Forelimb muscle (tissue), 1 donor: ENCODE measurements around the gene LILRB4. TPM values are rescaled to one million over a fixed set of nuclear protein-coding genes. Genes with fewer than 3 reads are reported as not detected.
"Not testable (repeated sequence)": the region's sequence is repeated elsewhere in the genome, so short reads cannot be mapped to it uniquely, and the experiment has no call there.

Source experiments
- DNase-seq: peaks from one replicate; pipeline ENCODE4 v3.0.0-alpha.2; 2013; ENCODE audit warnings: low read depth
- polyA plus RNA-seq: library from polyadenylated mRNA; unstranded; fragments of 120-200 nt; gene quantifications from one replicate; pipeline ENCODE4 v1.2.1, GENCODE V29; 2013; ENCODE audit not compliant: insufficient read length

Gene LILRB4
- 0.63 TPM for polyA plus RNA-seq

DNA sequence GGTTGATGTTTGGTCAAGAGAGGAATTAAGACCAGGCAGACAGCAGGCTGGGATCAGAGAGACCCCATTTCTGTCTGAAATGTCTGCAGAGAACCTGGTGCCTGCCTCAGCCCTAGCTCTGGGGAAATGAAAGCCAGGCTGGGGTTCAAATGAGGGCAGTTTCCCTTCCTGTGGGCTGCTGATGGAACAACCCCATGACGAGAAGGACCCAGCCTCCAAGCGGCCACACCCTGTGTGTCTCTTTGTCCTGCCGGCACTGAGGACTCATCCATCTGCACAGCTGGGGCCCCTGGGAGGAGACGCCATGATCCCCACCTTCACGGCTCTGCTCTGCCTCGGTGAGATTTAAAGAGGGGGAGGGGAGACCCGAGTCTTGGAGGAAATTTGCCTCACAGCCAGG, at the start of gene LILRB4:
Gene LILRB4, plus strand, starts transcription at position 256 of the 400 bp plus-strand sequence. Its CDS starts 49 bp downstream, at position 305.
- DNase-seq = no peak

DNA sequence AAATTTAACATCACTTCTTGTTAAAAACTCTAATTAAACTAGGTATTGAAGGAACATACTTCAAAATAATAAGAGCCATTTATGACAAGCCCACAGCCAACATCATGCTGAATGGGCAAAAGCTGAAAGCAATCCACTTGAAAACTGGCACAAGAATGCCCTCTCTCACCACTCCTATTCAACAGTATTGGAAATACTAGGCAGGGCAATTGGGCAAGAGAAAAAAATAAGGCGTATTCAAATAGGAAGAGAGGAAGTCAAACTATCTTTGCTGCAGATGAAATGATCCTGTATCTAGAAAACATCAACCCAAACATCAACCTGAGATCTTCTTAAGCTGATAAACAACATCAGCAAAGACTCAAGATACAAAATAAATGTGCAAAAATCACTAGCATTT, 48.1 kb upstream of the LILRB4 start:
- no peak for DNase-seq

DNA sequence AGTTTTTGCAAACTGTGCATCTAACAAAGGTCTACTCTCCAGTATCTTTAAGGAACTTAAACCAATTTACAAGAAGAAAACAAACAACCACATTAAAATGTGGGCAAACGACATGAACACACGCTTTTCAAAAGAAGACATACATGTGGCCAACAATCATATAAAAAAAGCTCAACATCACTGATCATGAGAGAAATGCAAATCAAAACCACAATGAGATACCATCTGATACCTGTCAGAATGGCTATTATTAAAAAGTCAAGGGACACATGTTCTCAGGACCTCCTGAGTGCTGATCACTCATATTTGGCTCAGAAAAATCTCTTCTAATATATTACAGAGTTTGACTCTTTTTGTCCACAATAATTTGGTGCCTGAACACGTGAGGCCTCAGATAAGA, 46.7 kb upstream of the LILRB4 start:
- no peak for DNase-seq

DNA sequence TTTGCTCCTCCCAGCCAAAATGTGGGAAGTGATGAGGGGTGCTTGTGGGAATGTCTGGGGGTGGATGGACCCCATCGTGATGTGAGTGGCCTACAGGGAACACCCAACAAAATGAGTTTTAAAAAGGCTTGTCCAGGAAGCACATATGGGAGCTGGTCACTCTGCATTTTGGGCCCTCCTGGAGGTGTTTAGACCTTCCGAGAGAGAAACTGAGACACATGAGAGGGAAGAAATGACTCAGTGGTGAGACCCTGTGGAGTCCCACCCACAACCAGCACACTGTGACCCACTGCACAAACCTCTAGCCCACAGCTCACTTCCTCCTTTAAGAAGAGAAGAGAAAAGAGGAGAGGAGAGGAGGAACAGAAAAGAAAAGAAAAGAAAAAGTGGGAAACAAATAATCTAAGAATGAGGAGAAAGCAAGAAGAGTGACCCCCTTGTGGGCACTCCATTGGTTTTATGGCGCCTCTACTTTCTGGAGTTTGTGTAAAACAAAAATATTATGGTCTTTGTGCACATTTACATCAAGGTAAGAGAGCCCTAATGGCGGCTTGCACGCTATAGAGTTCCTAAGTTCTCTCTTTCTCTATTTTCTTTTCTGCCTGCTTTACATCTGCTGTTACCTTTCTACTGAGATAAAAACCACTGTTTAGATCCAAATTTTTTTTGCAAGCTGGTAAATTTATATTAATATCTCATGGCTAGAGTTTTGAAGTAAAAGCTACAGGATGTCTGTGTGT, 45.8 kb upstream of the LILRB4 start:
- DNase-seq = no peak

DNA sequence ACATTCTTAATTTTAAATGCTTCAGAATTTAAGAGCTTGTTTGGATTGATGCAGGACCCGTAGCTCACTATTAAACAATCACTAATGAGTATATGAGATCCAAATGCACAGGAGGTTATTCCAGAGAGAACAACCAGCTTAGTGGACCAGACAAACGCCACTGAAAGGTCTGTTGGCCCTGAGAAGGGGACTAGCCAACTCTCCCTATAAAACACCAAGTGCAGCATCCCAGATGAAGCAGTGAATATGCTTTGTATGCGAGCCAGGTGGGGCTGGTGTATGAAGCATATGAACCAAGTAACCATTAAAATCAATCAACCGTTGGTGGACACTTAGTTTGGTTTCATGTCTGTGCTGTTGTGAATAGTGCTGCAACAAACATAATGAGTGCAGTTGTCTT, 42.3 kb upstream of the LILRB4 start:
- no peak for DNase-seq

DNA sequence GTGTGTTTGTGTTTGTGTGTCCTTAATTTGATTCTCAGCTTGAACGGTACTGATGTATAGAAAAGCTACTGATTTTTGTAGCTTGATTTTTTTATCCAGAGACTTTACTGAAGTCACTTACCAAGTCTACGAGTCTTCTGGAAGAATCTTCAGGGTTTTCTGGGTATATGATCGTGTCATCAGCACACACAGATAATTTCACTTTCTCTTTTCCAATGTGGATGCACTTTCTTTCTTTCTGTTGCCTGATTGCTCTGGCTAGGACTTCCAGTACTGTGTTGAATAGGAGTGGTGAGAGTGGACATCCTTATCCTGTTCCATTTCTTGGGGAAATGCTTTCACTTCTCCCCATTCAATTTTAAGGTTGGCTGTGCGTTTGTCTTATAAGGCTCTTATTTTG, 40.4 kb upstream of the LILRB4 start:
- no peak for DNase-seq

DNA sequence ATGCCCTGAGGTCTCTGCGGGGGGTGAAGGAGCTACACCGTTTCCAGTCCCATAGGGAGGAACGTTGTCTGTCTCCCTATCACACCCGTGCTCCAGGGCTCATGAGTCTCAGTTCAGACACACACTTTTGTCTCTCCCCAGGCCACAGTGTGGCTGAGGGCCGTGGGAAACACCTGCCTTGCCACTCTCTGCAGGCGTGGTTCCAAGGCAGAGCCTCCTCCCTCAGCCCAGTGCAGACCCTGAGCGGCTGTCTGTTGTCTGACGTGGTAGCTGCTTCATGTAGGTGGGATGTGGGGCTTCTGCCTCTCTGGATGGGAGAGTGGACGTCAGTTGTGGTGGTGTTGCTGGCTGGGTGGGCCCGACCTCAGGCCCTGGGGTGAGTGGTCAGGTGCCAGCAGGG, 38.6 kb upstream of the LILRB4 start:
- DNase-seq = not testable (repeated sequence)

DNA sequence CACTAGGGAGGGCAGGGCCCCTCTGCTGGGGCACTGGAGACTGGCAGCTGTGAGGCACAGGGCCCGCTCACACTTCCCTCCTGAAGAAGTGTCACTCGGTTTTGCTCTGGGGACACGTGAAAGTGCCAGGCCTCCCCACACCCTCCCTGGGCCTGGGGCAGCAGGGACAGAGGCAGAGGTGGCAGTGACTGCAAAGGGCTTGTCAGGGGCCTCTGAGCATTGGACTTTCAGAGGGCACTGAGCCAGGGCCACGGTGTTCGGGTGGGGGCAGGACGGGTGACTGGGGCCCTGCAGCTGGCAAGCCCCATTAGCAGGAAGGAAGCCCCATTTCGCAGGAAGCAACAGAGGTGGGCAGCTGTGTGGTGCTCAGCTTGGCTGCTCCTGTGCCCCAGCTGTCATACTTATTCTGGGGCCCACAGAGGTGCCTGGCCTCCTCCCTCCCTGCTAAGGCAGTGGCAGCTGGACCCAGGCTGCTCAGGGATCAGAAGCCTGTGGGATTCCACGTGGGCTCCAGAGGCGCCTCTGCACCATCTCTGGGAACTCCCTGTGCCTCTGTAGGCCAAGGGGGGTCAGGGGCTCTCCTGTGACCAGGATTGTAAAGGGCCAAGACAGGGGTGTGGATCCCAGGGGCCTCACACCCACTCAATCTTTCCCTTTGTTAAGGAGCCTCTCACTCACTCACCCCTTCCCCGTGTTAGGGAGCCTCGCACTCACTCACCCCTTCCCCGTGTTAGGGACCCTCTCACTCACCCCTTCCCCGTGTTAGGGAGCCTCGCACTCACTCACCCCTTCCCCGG, 37.7 kb upstream of the LILRB4 start:
- not testable (repeated sequence) for DNase-seq

DNA sequence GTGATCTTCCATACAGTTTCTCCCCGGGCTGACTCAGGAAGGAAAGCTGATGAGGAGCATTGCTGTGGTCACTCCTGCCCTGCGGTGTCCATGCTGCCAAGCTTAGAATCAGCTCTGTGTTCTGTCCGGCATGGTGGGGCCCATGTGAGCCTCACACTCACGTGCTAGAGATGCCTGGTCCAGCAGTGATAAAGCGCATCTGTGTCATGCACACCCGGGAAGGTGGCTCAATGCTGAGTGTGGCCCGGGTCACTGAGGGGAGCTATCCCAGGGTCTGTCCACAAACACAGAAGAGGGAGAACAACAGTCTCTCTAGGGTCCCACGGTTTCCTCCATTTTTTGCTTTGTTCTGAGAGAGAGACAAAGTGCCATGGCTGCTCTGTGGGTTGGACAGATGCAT, 36.0 kb upstream of the LILRB4 start:
- no peak for DNase-seq

DNA sequence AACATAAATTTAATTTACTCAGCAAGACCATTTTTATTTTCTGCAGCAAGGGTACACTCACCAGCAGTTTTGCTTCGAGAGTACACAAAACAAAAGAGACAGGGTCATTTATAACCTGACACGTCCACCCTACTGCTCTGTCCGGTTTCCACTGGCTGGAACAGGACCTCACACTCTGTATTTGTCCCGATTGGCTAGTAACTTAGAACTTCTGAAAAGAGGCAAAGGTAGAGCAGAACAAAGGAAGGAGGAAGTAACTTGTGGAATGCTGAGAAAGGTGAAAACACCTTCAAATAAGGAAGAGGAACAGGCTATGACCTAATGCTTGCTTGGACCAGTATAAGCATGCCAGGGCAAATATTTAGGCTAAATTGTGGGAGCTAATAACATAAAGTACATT, 34.9 kb upstream of the LILRB4 start:
- DNase-seq = not testable (repeated sequence)

DNA sequence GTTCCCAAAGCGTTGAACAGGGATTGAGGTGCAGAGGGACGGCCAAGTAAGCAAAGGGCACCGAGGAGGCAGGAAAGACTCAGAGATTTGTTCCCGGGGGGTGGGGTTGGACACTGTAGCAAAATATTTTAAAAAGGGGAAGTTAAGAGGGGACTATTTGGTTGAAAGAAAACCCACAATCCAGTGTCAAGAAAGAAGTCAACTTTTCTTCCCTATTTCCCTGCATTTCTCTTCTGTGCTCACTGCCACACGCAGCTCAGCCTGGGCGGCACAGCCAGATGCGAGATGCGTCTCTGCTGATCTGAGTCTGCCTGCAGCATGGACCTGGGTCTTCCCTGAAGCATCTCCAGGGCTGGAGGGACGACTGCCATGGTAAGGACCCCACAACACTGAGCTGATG, 32.5 kb upstream of the LILRB4 start, which contains the start of gene LILRB1:
Gene LILRB1, plus strand, starts transcription at position 223 of the 400 bp plus-strand sequence. CDS start 590 bp downstream, outside the sequence.
- not testable (repeated sequence) for DNase-seq

DNA sequence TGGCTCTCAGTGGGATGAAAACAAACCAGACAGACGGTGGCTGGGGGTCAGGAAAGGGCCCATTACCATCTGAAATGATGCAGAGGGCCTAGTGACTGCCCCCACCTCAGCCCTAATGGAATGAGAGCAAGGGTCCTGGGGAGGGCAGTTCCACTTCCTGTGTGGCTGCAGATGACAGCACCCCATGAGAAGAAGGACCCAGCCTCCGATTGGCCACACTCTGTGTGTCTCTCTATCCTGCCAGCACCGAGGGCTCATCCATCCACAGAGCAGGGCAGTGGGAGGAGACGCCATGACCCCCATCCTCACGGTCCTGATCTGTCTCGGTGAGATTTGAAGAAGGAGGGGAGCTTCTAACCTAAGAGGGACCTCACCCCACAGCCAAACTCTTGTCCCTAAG, 32.0 kb upstream of the LILRB4 start:
- DNase-seq = no peak

DNA sequence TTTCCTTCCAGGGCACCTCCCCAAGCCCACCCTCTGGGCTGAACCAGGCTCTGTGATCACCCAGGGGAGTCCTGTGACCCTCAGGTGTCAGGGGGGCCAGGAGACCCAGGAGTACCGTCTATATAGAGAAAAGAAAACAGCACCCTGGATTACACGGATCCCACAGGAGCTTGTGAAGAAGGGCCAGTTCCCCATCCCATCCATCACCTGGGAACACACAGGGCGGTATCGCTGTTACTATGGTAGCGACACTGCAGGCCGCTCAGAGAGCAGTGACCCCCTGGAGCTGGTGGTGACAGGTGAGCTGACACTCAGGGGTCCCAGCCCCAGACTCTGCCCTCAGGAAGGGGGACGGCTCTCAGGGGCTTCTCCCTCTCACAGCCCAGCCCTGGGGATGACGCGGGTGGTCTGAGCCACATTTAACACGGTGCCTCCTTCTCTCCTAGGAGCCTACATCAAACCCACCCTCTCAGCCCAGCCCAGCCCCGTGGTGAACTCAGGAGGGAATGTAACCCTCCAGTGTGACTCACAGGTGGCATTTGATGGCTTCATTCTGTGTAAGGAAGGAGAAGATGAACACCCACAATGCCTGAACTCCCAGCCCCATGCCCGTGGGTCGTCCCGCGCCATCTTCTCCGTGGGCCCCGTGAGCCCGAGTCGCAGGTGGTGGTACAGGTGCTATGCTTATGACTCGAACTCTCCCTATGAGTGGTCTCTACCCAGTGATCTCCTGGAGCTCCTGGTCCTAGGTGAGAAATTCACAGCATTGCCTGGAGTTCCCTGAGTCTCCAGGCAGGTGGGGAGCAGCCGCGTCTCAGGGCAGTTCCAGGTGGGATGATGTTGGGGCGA, 31.1 kb upstream of the LILRB4 start:
- DNase-seq = not testable (repeated sequence)

DNA sequence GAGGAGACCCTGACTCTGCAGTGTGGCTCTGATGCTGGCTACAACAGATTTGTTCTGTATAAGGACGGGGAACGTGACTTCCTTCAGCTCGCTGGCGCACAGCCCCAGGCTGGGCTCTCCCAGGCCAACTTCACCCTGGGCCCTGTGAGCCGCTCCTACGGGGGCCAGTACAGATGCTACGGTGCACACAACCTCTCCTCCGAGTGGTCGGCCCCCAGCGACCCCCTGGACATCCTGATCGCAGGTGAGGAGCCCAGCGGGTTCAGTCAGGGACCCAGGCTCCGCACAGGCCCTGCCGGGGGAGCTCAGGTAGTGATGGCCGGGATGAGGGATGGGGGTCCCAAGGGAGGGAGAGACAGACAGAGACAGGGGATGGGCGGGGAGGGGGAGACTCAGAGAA, 30.3 kb upstream of the LILRB4 start:
- DNase-seq = not testable (repeated sequence)

DNA sequence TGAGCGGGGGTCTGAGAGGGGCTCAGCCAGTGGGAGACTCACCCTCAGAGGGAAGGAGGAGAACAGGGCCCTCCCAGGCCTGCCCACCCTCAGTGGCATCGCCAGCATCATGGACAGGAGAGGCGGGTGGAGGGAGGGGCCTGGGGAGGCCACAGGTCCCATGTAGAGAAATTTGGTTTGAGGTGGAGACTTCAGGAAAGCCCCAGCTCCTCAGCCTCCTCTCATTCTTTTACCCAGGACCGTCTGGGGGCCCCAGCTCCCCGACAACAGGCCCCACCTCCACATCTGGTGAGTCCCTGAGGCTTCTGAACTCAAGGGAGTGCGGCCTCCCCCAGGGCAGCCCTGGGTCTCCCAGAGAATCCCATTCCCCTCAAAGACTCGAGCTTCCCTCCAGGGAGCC, 29.4 kb upstream of the LILRB4 start:
- no peak for DNase-seq

DNA sequence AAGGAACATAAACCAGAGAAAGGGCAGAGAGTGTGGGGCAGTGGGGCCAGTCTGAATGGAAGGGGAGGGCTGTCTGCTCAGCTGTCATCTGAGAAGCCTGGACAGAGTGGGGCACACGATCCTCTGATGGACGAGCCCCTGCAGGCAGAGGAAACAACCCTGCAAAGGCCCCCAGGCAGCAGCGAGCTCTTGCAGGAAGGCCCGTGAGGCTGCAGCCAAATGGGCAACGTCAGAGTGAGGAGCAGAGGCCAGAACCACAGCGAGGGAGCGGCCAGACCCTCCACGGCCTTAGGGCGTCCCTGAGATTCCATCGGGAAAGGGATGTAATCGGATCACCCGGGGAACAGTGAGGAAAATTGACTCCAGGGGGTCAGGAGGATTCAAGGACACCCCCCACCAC, 26.7 kb upstream of the LILRB4 start:
- not testable (repeated sequence) for DNase-seq

DNA sequence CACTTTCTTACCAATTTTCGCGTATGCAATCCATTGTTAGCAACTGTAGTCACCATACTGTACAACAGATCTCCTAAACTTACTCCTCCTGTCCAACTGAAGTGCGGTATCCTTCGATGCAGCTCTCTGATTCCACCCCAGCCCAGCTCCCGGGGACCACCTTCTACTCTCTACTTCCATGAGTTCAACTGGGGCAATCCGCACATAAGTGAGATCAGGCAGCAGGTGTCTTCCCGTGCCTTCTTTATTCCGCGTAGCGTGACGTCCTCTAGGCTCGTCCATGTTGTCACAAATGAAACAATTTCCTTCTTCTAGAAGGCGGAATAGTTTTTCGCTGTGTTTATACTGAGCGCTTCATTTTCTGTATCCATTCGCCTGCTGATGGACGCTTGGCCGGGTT, 24.1 kb upstream of the LILRB4 start:
- DNase-seq = no peak

DNA sequence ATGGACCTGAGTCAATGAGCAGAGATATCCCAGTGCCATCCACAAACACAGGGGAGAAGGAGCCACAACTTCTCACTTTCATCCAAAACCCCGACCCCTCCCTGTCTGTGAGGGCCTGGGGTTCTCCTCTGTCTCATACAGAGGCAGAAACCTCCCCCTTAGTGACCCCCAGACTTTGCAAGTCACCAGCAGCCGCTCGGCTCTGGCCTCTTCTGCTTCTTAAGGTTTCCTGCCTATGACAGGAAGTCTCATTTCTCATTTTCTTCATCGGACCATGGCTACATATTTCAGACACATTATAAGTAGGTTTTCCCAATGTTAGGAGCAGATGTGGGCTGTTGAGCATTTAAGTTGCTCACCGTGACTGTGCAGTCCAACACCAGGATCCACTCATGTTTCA, 19.8 kb upstream of the LILRB4 start:
- DNase-seq = not testable (repeated sequence)

DNA sequence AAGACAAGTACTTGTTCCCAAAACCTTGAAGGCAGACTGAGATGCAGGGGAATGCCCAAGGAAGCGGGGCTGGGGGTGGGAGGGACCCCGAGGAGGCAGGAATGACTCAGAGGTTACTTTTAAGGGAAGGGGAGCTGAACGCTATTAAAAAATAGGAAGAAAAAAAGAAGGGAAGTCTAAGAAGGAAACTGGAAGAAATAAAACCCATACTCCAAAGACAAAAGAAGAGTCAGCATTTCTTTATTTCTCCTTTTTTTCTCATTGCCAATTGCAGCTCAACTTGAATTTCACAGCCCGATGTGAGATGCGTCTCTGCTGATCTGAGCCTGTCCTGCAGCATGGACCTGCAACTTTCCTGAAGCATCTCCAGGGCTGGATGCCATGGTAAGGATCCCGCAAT, 19.2 kb upstream of the LILRB4 start:
- DNase-seq = not testable (repeated sequence)

DNA sequence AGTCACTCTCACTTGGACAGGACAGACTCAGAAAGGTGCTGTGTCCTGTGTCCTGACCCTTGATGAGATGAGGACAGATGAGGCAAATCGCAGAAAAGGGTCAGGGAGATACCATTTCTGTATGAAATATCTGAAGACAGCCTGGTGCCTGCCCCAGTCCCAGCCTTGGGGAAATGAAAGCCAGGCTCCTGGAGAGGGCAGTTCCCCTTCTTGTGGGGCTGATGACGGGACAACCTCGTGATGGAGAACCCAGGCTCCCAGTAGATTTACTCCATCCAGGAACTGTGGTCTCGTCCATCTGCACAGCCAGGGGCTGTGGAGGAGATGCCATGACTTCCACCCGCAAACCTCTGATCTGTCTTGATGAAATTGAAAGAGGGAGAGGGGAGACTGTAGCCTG, 18.7 kb upstream of the LILRB4 start:
- DNase-seq = no peak

DNA sequence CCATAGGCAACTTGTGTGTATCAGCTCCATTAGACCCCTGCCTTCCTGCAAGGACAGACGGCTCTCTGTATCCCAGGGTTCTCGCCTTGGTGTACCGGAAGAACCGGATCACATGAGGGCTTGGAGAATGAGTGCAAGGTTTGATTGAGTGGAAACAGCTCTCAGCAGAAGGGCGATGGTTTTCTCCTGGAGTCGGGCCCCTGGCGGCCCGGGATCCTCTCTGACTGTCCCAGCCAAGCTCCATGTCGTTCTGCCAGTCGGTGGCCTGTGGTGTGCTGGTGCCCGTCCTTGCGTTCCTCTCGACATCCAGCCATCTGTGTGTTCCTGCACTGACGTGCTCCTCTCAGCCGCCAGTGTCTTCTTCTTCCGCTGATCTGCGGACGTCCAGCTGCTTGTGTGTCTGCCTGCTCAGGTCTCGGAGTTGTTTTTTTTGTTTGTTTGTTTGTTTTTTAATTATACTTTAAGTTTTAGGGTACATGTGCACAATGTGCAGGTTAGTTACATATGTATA, 16.4 kb upstream of the LILRB4 start:
- DNase-seq = no peak

DNA sequence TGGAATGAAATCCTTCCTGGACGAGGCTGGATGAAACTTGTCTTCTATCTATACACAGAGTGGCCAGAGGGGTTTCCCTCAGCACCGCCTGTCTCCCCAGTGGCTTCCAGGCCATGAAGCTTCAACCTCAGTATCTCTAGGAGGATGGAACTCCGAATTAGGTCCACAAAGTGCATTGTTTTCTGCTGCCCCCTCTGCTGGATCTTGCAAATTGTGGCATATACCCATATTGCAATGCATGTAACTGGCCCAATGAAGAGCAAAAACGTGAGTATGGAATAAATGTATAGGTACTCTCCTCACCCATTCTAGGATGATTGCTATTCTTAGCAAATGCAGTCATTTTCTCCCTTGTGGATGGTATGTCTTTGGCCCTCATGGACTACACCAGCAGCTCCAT, 14.7 kb upstream of the LILRB4 start:
- DNase-seq = no peak
